Body of pancreas (tissue), 4 donors: ENCODE data around the gene DTNBP1.

Experiments used
- POLR2A ChIP-seq, 3 donors: fragments of 450-650 bp; IDR thresholded peaks; one replicate each; pipeline ENCODE4 v1.6.1; 2016; ENCODE audit warnings: antibody characterized with exemption in 3 of 3, mild to moderate bottlenecking in 2 of 3
- TF ChIP-seq, protein P1 (sequence below), 7 experiments: fragments of 450-650 bp in 4 of 7; fragments of 200-600 bp in 3 of 7; sonication (generic) in 3 of 7; IDR thresholded peaks; one replicate each; pipeline ENCODE4 v1.5.1; 2016 to 2019; ENCODE audit warnings: antibody characterized with exemption in 7 of 7

DNA sequence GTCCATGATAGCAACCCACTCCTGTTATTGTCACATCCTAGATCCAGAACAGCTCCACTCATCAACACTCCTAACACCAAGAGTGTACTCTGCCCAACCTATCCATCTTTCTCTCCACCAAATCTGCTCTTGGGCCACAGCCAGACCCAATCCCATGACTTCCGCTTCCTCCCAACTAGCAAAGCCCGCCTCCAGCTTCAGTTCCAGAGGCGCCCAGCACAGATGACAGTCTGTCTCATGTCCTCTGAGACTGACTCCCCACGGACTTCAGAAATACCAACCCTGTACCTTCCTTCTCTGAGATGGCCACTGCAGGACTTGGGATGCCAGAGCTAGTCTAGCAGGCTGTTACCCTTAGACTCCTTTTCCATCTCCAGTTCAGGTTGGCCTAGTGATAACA is 48.6 kb downstream of the DTNBP1 start:
- TF ChIP-seq, protein P1, sequence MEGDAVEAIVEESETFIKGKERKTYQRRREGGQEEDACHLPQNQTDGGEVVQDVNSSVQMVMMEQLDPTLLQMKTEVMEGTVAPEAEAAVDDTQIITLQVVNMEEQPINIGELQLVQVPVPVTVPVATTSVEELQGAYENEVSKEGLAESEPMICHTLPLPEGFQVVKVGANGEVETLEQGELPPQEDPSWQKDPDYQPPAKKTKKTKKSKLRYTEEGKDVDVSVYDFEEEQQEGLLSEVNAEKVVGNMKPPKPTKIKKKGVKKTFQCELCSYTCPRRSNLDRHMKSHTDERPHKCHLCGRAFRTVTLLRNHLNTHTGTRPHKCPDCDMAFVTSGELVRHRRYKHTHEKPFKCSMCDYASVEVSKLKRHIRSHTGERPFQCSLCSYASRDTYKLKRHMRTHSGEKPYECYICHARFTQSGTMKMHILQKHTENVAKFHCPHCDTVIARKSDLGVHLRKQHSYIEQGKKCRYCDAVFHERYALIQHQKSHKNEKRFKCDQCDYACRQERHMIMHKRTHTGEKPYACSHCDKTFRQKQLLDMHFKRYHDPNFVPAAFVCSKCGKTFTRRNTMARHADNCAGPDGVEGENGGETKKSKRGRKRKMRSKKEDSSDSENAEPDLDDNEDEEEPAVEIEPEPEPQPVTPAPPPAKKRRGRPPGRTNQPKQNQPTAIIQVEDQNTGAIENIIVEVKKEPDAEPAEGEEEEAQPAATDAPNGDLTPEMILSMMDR (IDR thresholded peaks at IDR 0.05) = no peak
- no peak for TF ChIP-seq POLR2A (IDR thresholded peaks at IDR 0.05)
